Sigmoid colon (tissue), 7 donors: Measurements from ENCODE around the gene OR6Y1. TPM values are rescaled to one million over a fixed set of nuclear protein-coding genes. Genes with fewer than 3 reads are reported as not detected.

Source experiments
- DNase-seq: peaks from one replicate; pipeline ENCODE4 v3.0.0-alpha.2; 2019
- H3K27ac ChIP-seq, 4 donors: fragments of 200-600 bp; sonication (generic); one replicate each; pipeline ENCODE4 v1.5.1; 2016 to 2019; ENCODE audit warnings: mild to moderate bottlenecking in 1 of 4
- H3K27me3 ChIP-seq, 3 donors: fragments of 200-600 bp; sonication (generic); one replicate each; pipeline ENCODE4 v1.5.1; 2019; ENCODE audit warnings: mild to moderate bottlenecking in 1 of 3
- H3K36me3 ChIP-seq, 4 donors: fragments of 200-600 bp; sonication (generic); one replicate each; pipeline ENCODE4 v1.5.1; 2016 to 2019
- H3K4me1 ChIP-seq, 4 donors: fragments of 200-600 bp; sonication (generic); one replicate each; pipeline ENCODE4 v1.5.1; 2017 to 2019
- H3K4me3 ChIP-seq, 4 donors: fragments of 200-600 bp; sonication (generic); one replicate each; pipeline ENCODE4 v1.5.1; 2017 to 2019; ENCODE audit warnings: mild to moderate bottlenecking in 2 of 4, moderate library complexity in 1 of 4
- H3K9me3 ChIP-seq, 4 donors: fragments of 200-600 bp in 3 of 4; sonication (generic) in 3 of 4; one replicate each; pipeline versions ENCODE4 v1.5.1 to v1.6.1; 2013 to 2019
- CTCF ChIP-seq, 4 experiments: fragments of 450-650 bp in 3 of 4; fragments of 200-600 bp in 1 of 4; IDR thresholded peaks; one replicate each; pipeline ENCODE4 v1.5.1; 2016 to 2019; ENCODE audit warnings: antibody characterized with exemption in 4 of 4, mild to moderate bottlenecking in 3 of 4, moderate library complexity in 2 of 4
- EP300 ChIP-seq, 4 donors: sonication (generic); formaldehyde crosslinking; IDR thresholded peaks; one replicate each; pipeline ENCODE4 v1.6.1; 2017; ENCODE audit warnings: antibody characterized with exemption in 4 of 4
- POLR2A ChIP-seq, 2 donors: fragments of 450-650 bp; IDR thresholded peaks; one replicate each; pipeline ENCODE4 v1.6.1; 2016; ENCODE audit warnings: antibody characterized with exemption in 2 of 2, mild to moderate bottlenecking in 2 of 2, moderate library complexity in 2 of 2
- POLR2AphosphoS5 ChIP-seq, 4 donors: sonication (generic); formaldehyde crosslinking; IDR thresholded peaks; one replicate each; pipeline ENCODE4 v1.6.1; 2017; ENCODE audit warnings: antibody characterized with exemption in 4 of 4
- WGBS, 2 donors: extraction: QIAGEN DNeasy Blood & Tissue Kit; methylation state at CpG; one replicate each; pipeline ENCODE4 v1.1.7; 2013; 5-methylcytosine and 5-hydroxymethylcytosine counted together
- intact Hi-C: fragments of 100-400 bp; cut with DNase I; formaldehyde crosslinking; loops from one replicate; pipeline ENCODE4 v1.15.1; 2023
- polyA plus RNA-seq, 3 donors: library from polyadenylated mRNA; stranded (reverse); fragments of 200-250 nt; gene quantifications; one replicate each; pipeline ENCODE4 v1.2.3, GENCODE V29; 2013
- total RNA-seq, 4 donors: library from RNA; depleted of rRNA; stranded (reverse); fragments of >200 nt; gene quantifications; one replicate each; pipeline ENCODE4 v1.1.0, GENCODE V29; 2016
- donor health status: healthy with polysubstance abuse.
- donor health status: Bipolar disorder and iron deficiency.
- donor health status: healthy.

The OR6Y1 gene
- total and polyA plus RNA-seq, 7 donors: not detected

- Histone ChIP-seq H3K27me3 (no peaks in the 10 kb centered on the region), H3K9me3 (no peaks in the 10 kb centered on the region), H3K36me3 (no peaks in the 10 kb centered on the region), H3K4me1 (no peaks in the 10 kb centered on the region), H3K27ac (no peak within 1 kb of the TSS), H3K4me3 (no peak within 1 kb of the TSS)
- WGBS, 2 donors: 63 to 85% methylated on average over 1 of the region's 1 CpG
- TF ChIP-seq POLR2AphosphoS5 (IDR thresholded peaks at IDR 0.05) (no peak), POLR2A (IDR thresholded peaks at IDR 0.05) (no peak), EP300 (IDR thresholded peaks at IDR 0.05) (no peak), CTCF (IDR thresholded peaks at IDR 0.05) (no peak)
- DNase-seq: no peak
- intact Hi-C loops: no loop called here
Measured at GRCh38 chr1:158579733-158580132, 25.5 kb upstream of the OR6Y1 start, which contains the start of gene OR10X1. Gene OR10X1 (minus strand): TSS chr1:158579899. CDS start chr1:158579899, 0 bp downstream.

GRCh38 chr1:158577561-158577960 is 23.4 kb upstream of the OR6Y1 start:
- no peak for DNase-seq
- TF ChIP-seq POLR2AphosphoS5 (IDR thresholded peaks at IDR 0.05) (no peak), CTCF (IDR thresholded peaks at IDR 0.05) (no peak), POLR2A (IDR thresholded peaks at IDR 0.05) (no peak), EP300 (IDR thresholded peaks at IDR 0.05) (no peak)
- intact Hi-C loops: no loop called here
- Histone ChIP-seq H3K9me3 (no peaks in the 10 kb centered on the region), H3K36me3 (no peaks in the 10 kb centered on the region), H3K4me1 (no peaks in the 10 kb centered on the region), H3K27ac (no peak overlapping the region), H3K27me3 (no peaks in the 10 kb centered on the region), H3K4me3 (no peak overlapping the region)
- 91 to 92% methylated on average over 3 of the region's 3 CpGs for WGBS, 2 donors

GRCh38 chr1:158572226-158572625 is 18.0 kb upstream of the OR6Y1 start:
- Histone ChIP-seq H3K27me3 (no peaks in the 10 kb centered on the region), H3K4me3 (no peak overlapping the region), H3K27ac (no peak overlapping the region), H3K4me1 (no peaks in the 10 kb centered on the region), H3K36me3 (no peaks in the 10 kb centered on the region), H3K9me3 (no peaks in the 10 kb centered on the region)
- WGBS, 2 donors: 80 to 85% methylated on average over 1 of the region's 1 CpG
- no peak for TF ChIP-seq CTCF (IDR thresholded peaks at IDR 0.05)
- no peak for DNase-seq
- intact Hi-C loops: no loop called here

GRCh38 chr1:158570480-158570879 is 16.3 kb upstream of the OR6Y1 start, which contains the start of gene OR6P1:
Gene OR6P1 (minus strand): TSS chr1:158570580. CDS start chr1:158563604, 6,976 bp downstream.
- intact Hi-C loops: no loop called here
- DNase-seq: no peak
- H3K36me3 ChIP-seq: no peaks in the 10 kb centered on the region
- WGBS, 2 donors: 65 to 75% methylated on average over 3 of the region's 3 CpGs
- no peak within 1 kb of the TSS for H3K27ac ChIP-seq
- no peaks in the 10 kb centered on the region for H3K27me3 ChIP-seq
- H3K9me3 ChIP-seq: no peaks in the 10 kb centered on the region
- H3K4me1 ChIP-seq: no peaks in the 10 kb centered on the region
- H3K4me3 ChIP-seq: no peak within 1 kb of the TSS
- TF ChIP-seq EP300 (IDR thresholded peaks at IDR 0.05): no peak
- TF ChIP-seq POLR2A (IDR thresholded peaks at IDR 0.05): no peak
- TF ChIP-seq POLR2AphosphoS5 (IDR thresholded peaks at IDR 0.05): no peak
- no peak for TF ChIP-seq CTCF (IDR thresholded peaks at IDR 0.05)

- Histone ChIP-seq H3K27me3 (no peaks in the 10 kb centered on the region), H3K9me3 (no peaks in the 10 kb centered on the region), H3K4me1 (no peaks in the 10 kb centered on the region), H3K27ac (no peak overlapping the region), H3K36me3 (no peaks in the 10 kb centered on the region), H3K4me3 (no peak overlapping the region)
- no peak for TF ChIP-seq POLR2A (IDR thresholded peaks at IDR 0.05)
- no peak for TF ChIP-seq EP300 (IDR thresholded peaks at IDR 0.05)
- TF ChIP-seq CTCF (IDR thresholded peaks at IDR 0.05): no peak
- TF ChIP-seq POLR2AphosphoS5 (IDR thresholded peaks at IDR 0.05): no peak
- 57 to 63% methylated on average over 2 of the region's 2 CpGs for WGBS, 2 donors
- intact Hi-C loops: no loop called here
- DNase-seq: no peak
Measured at GRCh38 chr1:158564608-158565007, 10.4 kb upstream of the OR6Y1 start.
